ENCODE data around the gene COL26A1.
A peak's percentile ranks its signal among the peaks of the same experiment; 100 is the strongest.

Gene COL26A1

GRCh38 chr7:101378751-101379174 is 16.1 kb downstream of the COL26A1 start:
- Histone ChIP-seq H3K9ac (ENCODE audit: insufficient read length) (no peak overlapping the region), H3K27ac (peak overlapping the region; percentile 40; the same call in 1 of the 2 replicates)
- no peak for TF ChIP-seq POLR2AphosphoS5 (IDR thresholded peaks at IDR 0.05; ENCODE audit: borderline replicate concordance, low read depth, low read length)
- TF ChIP-seq FOXP2 (optimal IDR thresholded peaks at IDR 0.05; ENCODE audit: control extremely low read depth, extremely low read length, insufficient read depth) = no peak
- TF ChIP-seq EZH2 (IDR thresholded peaks at IDR 0.05) = no peak

GRCh38 chr7:101379302-101379701 is 16.6 kb downstream of the COL26A1 start:
- Histone ChIP-seq H3K27ac (no peak overlapping the region; the same call in 1 of the 2 replicates), H3K4me3 (no peak overlapping the region), H3K36me3 (ENCODE audit: insufficient read depth, low read length) (no peaks in the 10 kb centered on the region), H3K9ac (ENCODE audit: insufficient read length) (no peak overlapping the region), H3K9me3 (ENCODE audit: low read depth, low read length) (no peaks in the 10 kb centered on the region)
- TF ChIP-seq FOXP2 (optimal IDR thresholded peaks at IDR 0.05; ENCODE audit: control extremely low read depth, extremely low read length, insufficient read depth) (no peak), POLR2AphosphoS5 (IDR thresholded peaks at IDR 0.05; ENCODE audit: borderline replicate concordance, low read depth, low read length) (no peak), EZH2 (IDR thresholded peaks at IDR 0.05) (no peak)
- no peak for DNase-seq (ENCODE audit: low read depth, low spot score)

More at GRCh38 chr7:101378751-101379174, 16.1 kb downstream of the COL26A1 start:
- Histone ChIP-seq H3K36me3 (ENCODE audit: insufficient read depth, low read length) (no peaks in the 10 kb centered on the region), H3K9me3 (ENCODE audit: low read depth, low read length) (no peaks in the 10 kb centered on the region), H3K4me3 (peak overlapping the region; percentile 29; the same call in 1 of the 2 replicates)
- DNase-seq (ENCODE audit: low read depth, low spot score) = no peak

DNA sequence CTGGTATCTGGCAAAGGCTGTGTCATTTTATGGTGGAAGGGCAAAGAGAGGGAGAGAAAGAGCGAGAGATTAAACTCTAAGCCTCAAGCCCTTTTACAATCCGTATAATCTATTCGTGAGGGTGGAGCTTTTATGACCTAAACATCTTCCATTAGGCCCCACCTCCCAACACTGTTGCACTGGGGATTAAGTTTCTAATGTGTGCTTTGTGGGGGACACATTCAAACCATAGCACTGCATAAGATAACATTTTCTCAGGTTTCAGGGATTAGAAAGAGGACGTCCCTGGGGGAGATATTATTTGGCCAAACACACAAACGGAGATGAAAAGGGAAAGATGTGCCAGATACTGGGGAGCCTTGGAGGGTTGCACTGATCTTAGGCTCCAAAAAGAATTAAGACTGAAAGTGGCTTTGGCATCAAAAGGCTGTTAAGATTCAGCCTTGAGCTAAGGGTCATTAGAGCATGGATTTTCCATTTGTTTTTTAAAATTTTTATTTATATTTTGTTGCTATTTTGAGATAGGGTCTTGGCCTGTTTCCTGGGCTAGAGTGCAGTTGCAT is 19.0 kb downstream of the COL26A1 start:
- DNase-seq (ENCODE audit: low read depth, low spot score) = no peak
- H3K4me3 ChIP-seq = no peak overlapping the region
- no peak overlapping the region for H3K9ac ChIP-seq (ENCODE audit: insufficient read length)
- TF ChIP-seq FOXP2 (optimal IDR thresholded peaks at IDR 0.05; ENCODE audit: control extremely low read depth, extremely low read length, insufficient read depth) = no peak
- no peak for TF ChIP-seq POLR2AphosphoS5 (IDR thresholded peaks at IDR 0.05; ENCODE audit: borderline replicate concordance, low read depth, low read length)
- no peak for TF ChIP-seq EZH2 (IDR thresholded peaks at IDR 0.05)
- H3K27ac ChIP-seq = no peak overlapping the region
- no peaks in the 10 kb centered on the region for H3K9me3 ChIP-seq (ENCODE audit: low read depth, low read length)
- H3K36me3 ChIP-seq (ENCODE audit: insufficient read depth, low read length) = no peaks in the 10 kb centered on the region

- Histone ChIP-seq H3K9ac (ENCODE audit: insufficient read length) (no peak overlapping the region), H3K27ac (no peak overlapping the region), H3K4me3 (no peak overlapping the region), H3K9me3 (ENCODE audit: low read depth, low read length) (no peaks in the 10 kb centered on the region), H3K36me3 (ENCODE audit: insufficient read depth, low read length) (no peaks in the 10 kb centered on the region)
- DNase-seq (ENCODE audit: low read depth, low spot score) = no peak
- no peak for TF ChIP-seq POLR2AphosphoS5 (IDR thresholded peaks at IDR 0.05; ENCODE audit: borderline replicate concordance, low read depth, low read length)
- TF ChIP-seq EZH2 (IDR thresholded peaks at IDR 0.05) = no peak
- TF ChIP-seq FOXP2 (optimal IDR thresholded peaks at IDR 0.05; ENCODE audit: control extremely low read depth, extremely low read length, insufficient read depth) = no peak
Measured at GRCh38 chr7:101382937-101383336, 20.3 kb downstream of the COL26A1 start.

DNA sequence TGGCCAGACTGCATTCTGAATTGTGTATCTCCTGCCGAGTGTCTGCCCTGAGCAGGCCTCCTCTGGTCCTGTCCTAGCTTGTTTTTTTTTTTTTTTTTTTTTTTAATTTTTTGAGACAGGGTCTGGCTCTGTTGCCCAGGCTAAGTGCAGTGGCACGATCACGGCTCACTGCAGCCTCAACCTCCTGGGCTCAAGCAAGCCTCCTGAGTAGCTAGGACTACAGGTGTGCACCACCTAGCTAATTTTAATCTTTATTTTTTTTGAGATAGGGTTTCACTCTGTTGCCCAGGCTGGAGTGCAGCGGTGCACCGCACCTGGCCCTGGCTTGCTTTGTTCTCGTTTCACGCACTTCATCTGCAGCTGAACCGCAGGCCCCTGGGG is 23.5 kb downstream of the COL26A1 start:
- Histone ChIP-seq H3K9ac (ENCODE audit: insufficient read length) (no peak overlapping the region), H3K4me3 (no peak overlapping the region), H3K36me3 (ENCODE audit: insufficient read depth, low read length) (no peaks in the 10 kb centered on the region), H3K9me3 (ENCODE audit: low read depth, low read length) (no peaks in the 10 kb centered on the region), H3K27ac (no peak overlapping the region)
- TF ChIP-seq POLR2AphosphoS5 (IDR thresholded peaks at IDR 0.05; ENCODE audit: borderline replicate concordance, low read depth, low read length) (no peak), FOXP2 (optimal IDR thresholded peaks at IDR 0.05; ENCODE audit: control extremely low read depth, extremely low read length, insufficient read depth) (no peak), EZH2 (IDR thresholded peaks at IDR 0.05) (no peak)
- no peak for DNase-seq (ENCODE audit: low read depth, low spot score)

- no peaks in the 10 kb centered on the region for H3K36me3 ChIP-seq (ENCODE audit: insufficient read depth, low read length)
- H3K9me3 ChIP-seq (ENCODE audit: low read depth, low read length) = no peaks in the 10 kb centered on the region
- no peak for TF ChIP-seq FOXP2 (optimal IDR thresholded peaks at IDR 0.05; ENCODE audit: control extremely low read depth, extremely low read length, insufficient read depth)
- TF ChIP-seq POLR2AphosphoS5 (IDR thresholded peaks at IDR 0.05; ENCODE audit: borderline replicate concordance, low read depth, low read length) = no peak
- no peak for TF ChIP-seq EZH2 (IDR thresholded peaks at IDR 0.05)
- H3K9ac ChIP-seq (ENCODE audit: insufficient read length) = peak overlapping the region; percentile 14
- no peak for DNase-seq (ENCODE audit: low read depth, low spot score)
- no peak overlapping the region for H3K27ac ChIP-seq
- peak overlapping the region; percentile 61 for H3K4me3 ChIP-seq
Measured at GRCh38 chr7:101386558-101387231, 24.0 kb downstream of the COL26A1 start.

DNA sequence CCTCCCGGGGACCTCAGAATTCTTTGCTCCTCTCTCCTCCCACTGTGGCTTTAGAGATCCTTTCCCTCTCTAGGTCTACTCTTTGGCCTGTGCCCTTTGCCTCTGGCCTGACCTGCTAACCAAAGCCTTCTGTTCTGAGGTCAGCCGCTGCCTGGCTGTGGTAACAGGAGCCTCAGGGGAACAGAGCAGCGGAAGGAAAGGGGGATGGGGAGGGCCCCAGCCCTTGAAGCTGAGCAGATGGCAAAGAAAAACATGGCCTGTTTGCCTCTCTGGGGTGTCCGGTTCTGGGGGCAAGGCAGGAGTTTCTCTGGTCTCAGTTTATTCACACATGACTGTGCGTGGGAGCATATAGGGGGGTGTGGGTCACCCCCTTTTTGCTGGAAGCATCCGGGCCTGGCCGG is 28.2 kb downstream of the COL26A1 start:
- DNase-seq (ENCODE audit: low read depth, low spot score) = no peak
- Histone ChIP-seq H3K27ac (no peak overlapping the region), H3K4me3 (no peak overlapping the region), H3K36me3 (ENCODE audit: insufficient read depth, low read length) (no peaks in the 10 kb centered on the region), H3K9ac (ENCODE audit: insufficient read length) (peak overlapping the region; percentile 41), H3K9me3 (ENCODE audit: low read depth, low read length) (no peaks in the 10 kb centered on the region)
- TF ChIP-seq POLR2AphosphoS5 (IDR thresholded peaks at IDR 0.05; ENCODE audit: borderline replicate concordance, low read depth, low read length) (no peak), FOXP2 (optimal IDR thresholded peaks at IDR 0.05; ENCODE audit: control extremely low read depth, extremely low read length, insufficient read depth) (no peak), EZH2 (IDR thresholded peaks at IDR 0.05) (no peak)

DNA sequence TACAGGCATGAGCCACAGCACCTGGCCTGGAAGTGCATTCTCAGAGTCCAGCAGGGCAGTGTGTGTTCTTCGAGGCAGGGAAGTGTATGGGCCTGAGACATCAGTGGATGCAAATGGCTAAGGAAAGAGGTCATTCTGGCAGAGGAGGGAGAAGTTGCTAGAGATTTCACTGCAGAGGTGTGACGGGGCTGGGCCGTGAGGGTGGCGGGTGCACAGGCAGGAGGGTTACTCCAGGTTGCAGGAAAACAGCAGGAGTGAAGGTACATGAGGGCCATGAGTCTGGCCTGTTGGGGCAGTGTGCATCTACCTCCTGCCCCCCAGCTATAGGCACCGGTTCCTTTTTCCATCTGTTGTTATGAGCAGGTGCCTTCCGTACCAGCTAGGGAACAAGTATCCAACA is 29.3 kb downstream of the COL26A1 start:
- no peak overlapping the region for H3K4me3 ChIP-seq
- H3K27ac ChIP-seq = no peak overlapping the region
- H3K9me3 ChIP-seq (ENCODE audit: low read depth, low read length) = no peaks in the 10 kb centered on the region
- DNase-seq (ENCODE audit: low read depth, low spot score) = no peak
- TF ChIP-seq EZH2 (IDR thresholded peaks at IDR 0.05) (no peak), FOXP2 (optimal IDR thresholded peaks at IDR 0.05; ENCODE audit: control extremely low read depth, extremely low read length, insufficient read depth) (no peak), POLR2AphosphoS5 (IDR thresholded peaks at IDR 0.05; ENCODE audit: borderline replicate concordance, low read depth, low read length) (no peak)
- no peaks in the 10 kb centered on the region for H3K36me3 ChIP-seq (ENCODE audit: insufficient read depth, low read length)
- H3K9ac ChIP-seq (ENCODE audit: insufficient read length) = no peak overlapping the region

Measured in SK-N-MC (cell line).